Neuronal stem cell (in vitro differentiated cells): ENCODE results near the gene PTGR3.

Source experiments
- DNase-seq: peaks from one replicate; pipeline ENCODE4 v3.0.0-alpha.2; 2013; ENCODE audit warnings: low spot score
- H2AFZ ChIP-seq: one replicate; pipeline ENCODE4 v1.6.1; 2013; ENCODE audit warnings: mild to moderate bottlenecking, low read length, inconsistent platforms
- H2AK5ac ChIP-seq: 2 replicates; pipeline ENCODE4 v1.6.1; 2013; ENCODE audit warnings: low read depth, mild to moderate bottlenecking, inconsistent platforms, low read length, moderate library complexity, mixed read lengths
- H2BK120ac ChIP-seq: 2 replicates; pipeline ENCODE4 v1.6.1; 2013; ENCODE audit warnings: low read depth, mild to moderate bottlenecking, inconsistent platforms, low read length, moderate library complexity, mixed read lengths
- H2BK12ac ChIP-seq: one replicate; pipeline ENCODE4 v1.6.1; 2013; ENCODE audit warnings: low read length, inconsistent platforms
- H2BK15ac ChIP-seq: 2 replicates; pipeline ENCODE4 v1.6.1; 2013; ENCODE audit warnings: mild to moderate bottlenecking, low read length, inconsistent platforms, mixed read lengths
- H2BK5ac ChIP-seq: one replicate; pipeline ENCODE4 v1.6.1; 2013; ENCODE audit warnings: inconsistent platforms, mild to moderate bottlenecking, low read length, moderate library complexity
- H3K14ac ChIP-seq: one replicate; pipeline ENCODE4 v1.6.1; 2013; ENCODE audit warnings: low read length, inconsistent platforms
- H3K18ac ChIP-seq: 2 replicates; pipeline ENCODE4 v1.6.1; 2013; ENCODE audit warnings: low read length, inconsistent platforms
- H3K23ac ChIP-seq: 2 replicates; pipeline ENCODE4 v1.6.1; 2013; ENCODE audit warnings: low read depth, mild to moderate bottlenecking, mixed read lengths, low read length, inconsistent platforms; ENCODE audit not compliant: poor library complexity
- H3K27ac ChIP-seq: replicated peaks from 3 replicates; pipeline ENCODE4 v1.5.1; 2013; ENCODE audit warnings: low read length, inconsistent platforms
- H3K27me3 ChIP-seq, 3 experiments: 2 replicates each; pipeline ENCODE4 v1.6.1; 2013; ENCODE audit warnings: low read length in 3 of 3, mild to moderate bottlenecking in 2 of 3, inconsistent platforms in 1 of 3, low read depth in 1 of 3, mixed read lengths in 1 of 3, moderate library complexity in 1 of 3; ENCODE audit not compliant: control insufficient read depth in 3 of 3, insufficient read depth in 3 of 3
- H3K36me3 ChIP-seq, 2 donors: replicated peaks in 1 of 2; 2 replicates each; pipeline ENCODE4 v1.6.1; 2013; ENCODE audit warnings: low read length in 2 of 2; ENCODE audit not compliant: control insufficient read depth in 2 of 2, insufficient read depth in 2 of 2
- H3K4ac ChIP-seq: 2 replicates; pipeline ENCODE4 v1.6.1; 2013; ENCODE audit warnings: inconsistent platforms, mild to moderate bottlenecking, low read length, moderate library complexity
- H3K4me1 ChIP-seq, 2 donors: 1 replicate in 1 of 2; 2 replicates in 1 of 2; pipeline ENCODE4 v1.6.1; 2013; ENCODE audit warnings: low read length in 2 of 2, low read depth in 1 of 2; ENCODE audit not compliant: control insufficient read depth in 2 of 2, insufficient read depth in 1 of 2
- H3K4me2 ChIP-seq: one replicate; pipeline ENCODE4 v1.6.1; 2013; ENCODE audit warnings: mild to moderate bottlenecking, low read length, inconsistent platforms; ENCODE audit not compliant: insufficient read depth, poor library complexity, severe bottlenecking
- H3K4me3 ChIP-seq, 2 donors: 2 replicates each; pipeline ENCODE4 v1.5.1; 2013; ENCODE audit warnings: low read length in 2 of 2, mild to moderate bottlenecking in 2 of 2, inconsistent platforms in 1 of 2, moderate library complexity in 1 of 2
- H3K79me1 ChIP-seq: one replicate; pipeline ENCODE4 v1.6.1; 2013; ENCODE audit warnings: low read depth, mild to moderate bottlenecking, inconsistent platforms, low read length, moderate library complexity
- H3K9ac ChIP-seq: one replicate; pipeline ENCODE4 v1.6.1; 2013; ENCODE audit warnings: mild to moderate bottlenecking, low read depth, low read length, inconsistent platforms; ENCODE audit not compliant: poor library complexity
- H3K9me3 ChIP-seq, 2 donors: replicated peaks in 1 of 2; 2 replicates each; pipeline versions ENCODE3 to v1.6.1; 2013; ENCODE audit warnings: low read length in 2 of 2, mild to moderate bottlenecking in 2 of 2, inconsistent platforms in 1 of 2, low read depth in 1 of 2, mixed read lengths in 1 of 2, moderate library complexity in 1 of 2; ENCODE audit not compliant: control insufficient read depth in 2 of 2, insufficient read depth in 1 of 2
- H4K8ac ChIP-seq: one replicate; pipeline ENCODE4 v1.6.1; 2013; ENCODE audit warnings: low read depth, mild to moderate bottlenecking, inconsistent platforms, low read length, moderate library complexity
- H4K91ac ChIP-seq: one replicate; pipeline ENCODE4 v1.6.1; 2013; ENCODE audit warnings: low read length, low read depth, mild to moderate bottlenecking, inconsistent platforms; ENCODE audit not compliant: poor library complexity
- WGBS, 2 donors: extraction: QIAGEN DNeasy Blood & Tissue Kit; methylation state at CpG; one replicate each; pipeline ENCODE4 v1.1.7; 2013; ENCODE audit warnings: missing lambda C conversion rate in 2 of 2, mixed read lengths in 1 of 2; ENCODE audit not compliant: insufficient read length in 2 of 2, insufficient replicate concordance in 1 of 2; ENCODE audit errors: extremely low coverage in 2 of 2; 5-methylcytosine and 5-hydroxymethylcytosine counted together

The PTGR3 gene

DNA sequence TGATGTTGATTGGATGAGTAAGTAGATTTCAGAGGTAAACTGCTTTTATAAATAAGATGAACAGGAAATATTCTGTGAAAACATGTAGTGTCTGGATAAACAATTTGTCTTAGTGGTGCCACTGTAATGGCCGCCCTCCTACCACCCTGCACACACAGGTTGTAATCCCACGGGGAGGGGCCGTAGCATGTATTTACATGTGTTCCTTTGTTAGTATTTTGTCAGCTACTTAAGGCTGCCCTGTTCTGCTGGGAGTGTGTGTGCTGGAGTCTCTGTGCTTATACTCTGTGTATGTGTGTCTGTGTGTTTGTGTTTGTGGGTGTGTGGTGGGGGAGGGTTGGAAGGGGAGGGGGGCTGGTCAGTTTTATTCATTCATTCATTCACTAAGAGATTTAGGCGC, 6.7 kb upstream of the PTGR3 start:
- H2BK120ac ChIP-seq: no peak overlapping the region
- no peak overlapping the region for H2AK5ac ChIP-seq
- no peak overlapping the region for H3K27ac ChIP-seq
- peaks cover 0 to 10% of the 10 kb centered on the region in 2 donors for H3K4me1 ChIP-seq
- H2BK15ac ChIP-seq: no peak overlapping the region
- H3K9ac ChIP-seq: no peak overlapping the region
- no peaks in the 10 kb centered on the region for H3K36me3 ChIP-seq
- H2BK5ac ChIP-seq: no peak overlapping the region
- H2AFZ ChIP-seq: no peak overlapping the region
- H3K4ac ChIP-seq: no peak overlapping the region
- no peak overlapping the region for H3K23ac ChIP-seq
- no peak overlapping the region for H3K4me2 ChIP-seq
- H3K4me3 ChIP-seq: no peak overlapping the region
- no peaks in the 10 kb centered on the region for H3K79me1 ChIP-seq
- H2BK12ac ChIP-seq: no peak overlapping the region
- peaks cover 0 to 23% (median 6%) of the 10 kb centered on the region in 3 experiments for H3K27me3 ChIP-seq
- no peaks in the 10 kb centered on the region for H3K9me3 ChIP-seq
- WGBS, 2 donors: no CpG with 5 or more reads among the region's 4 CpGs
- DNase-seq: no peak
- H3K18ac ChIP-seq: no peak overlapping the region
- H4K8ac ChIP-seq: no peak overlapping the region
- H3K14ac ChIP-seq: no peak overlapping the region
- no peak overlapping the region for H4K91ac ChIP-seq

DNA sequence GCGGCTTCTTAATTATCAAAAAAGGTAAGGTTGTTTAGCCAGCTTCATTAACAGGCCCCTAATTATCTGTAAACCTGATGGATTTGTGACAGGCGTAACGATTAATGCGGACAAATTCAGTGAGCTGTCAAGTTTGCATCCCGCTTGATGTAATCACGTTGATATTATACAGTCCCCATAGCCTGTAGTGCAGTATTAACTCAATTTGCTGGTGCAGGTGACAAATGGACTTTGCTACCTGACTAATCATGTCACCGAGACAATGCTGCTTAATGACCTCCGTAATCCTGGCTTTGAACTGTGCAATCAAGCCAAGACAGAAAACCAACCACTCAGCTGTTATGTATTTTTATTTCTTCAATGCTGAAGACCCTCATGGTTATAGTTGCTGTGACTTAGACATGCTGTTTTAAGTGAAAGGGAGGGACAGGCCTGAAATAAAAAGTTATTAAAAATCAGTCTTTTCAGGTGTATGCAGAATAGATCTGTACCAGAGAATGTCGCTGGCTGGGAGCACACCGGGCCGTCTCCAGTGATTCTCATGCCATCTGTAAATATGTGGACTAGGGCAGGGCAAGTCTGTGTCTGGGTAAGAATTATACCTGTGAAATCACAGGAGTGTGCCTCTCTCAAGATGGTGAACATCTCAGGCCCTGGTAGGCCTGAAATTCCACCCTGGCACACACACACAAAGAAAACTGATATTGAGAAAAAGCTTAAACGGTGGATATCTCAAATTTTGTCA, 6.0 kb upstream of the PTGR3 start:
- no peak overlapping the region for H3K27ac ChIP-seq
- H3K36me3 ChIP-seq: no peaks in the 10 kb centered on the region
- no peak overlapping the region for H2AFZ ChIP-seq
- no peak overlapping the region for H3K18ac ChIP-seq
- H2AK5ac ChIP-seq: no peak overlapping the region
- peaks cover 0 to 8% of the 10 kb centered on the region in 2 donors for H3K4me1 ChIP-seq
- H3K4me2 ChIP-seq: no peak overlapping the region
- H3K27me3 ChIP-seq: peaks cover 0 to 25% (median 6%) of the 10 kb centered on the region in 3 experiments
- H3K4me3 ChIP-seq: no peak overlapping the region
- H3K79me1 ChIP-seq: no peaks in the 10 kb centered on the region
- H2BK120ac ChIP-seq: no peak overlapping the region
- no peak overlapping the region for H3K14ac ChIP-seq
- DNase-seq: no peak
- H3K23ac ChIP-seq: no peak overlapping the region
- H2BK5ac ChIP-seq: no peak overlapping the region
- H4K8ac ChIP-seq: no peak overlapping the region
- no peak overlapping the region for H2BK15ac ChIP-seq
- H3K4ac ChIP-seq: no peak overlapping the region
- H4K91ac ChIP-seq: no peak overlapping the region
- H2BK12ac ChIP-seq: no peak overlapping the region
- H3K9me3 ChIP-seq: no peaks in the 10 kb centered on the region
- H3K9ac ChIP-seq: no peak overlapping the region
- no CpG with 5 or more reads among the region's 12 CpGs for WGBS, 2 donors

DNA sequence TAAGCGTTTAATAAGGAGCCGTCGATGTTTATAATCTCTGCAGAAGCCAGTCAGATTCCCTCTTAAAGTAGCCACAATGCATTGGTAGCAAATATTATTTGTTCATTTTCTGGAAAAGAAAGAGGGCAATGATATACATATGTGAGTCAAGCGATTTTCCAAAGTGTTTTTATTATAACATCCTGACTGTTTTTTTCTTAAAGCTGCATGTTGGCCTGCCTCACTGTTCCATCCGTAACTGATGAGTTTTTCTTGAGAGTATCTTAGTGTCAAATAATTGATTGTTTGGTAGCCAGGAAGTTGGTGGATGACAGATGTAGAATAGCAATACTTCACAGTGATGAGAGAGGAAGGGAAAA, 5.4 kb upstream of the PTGR3 start:
- Histone ChIP-seq H3K4ac (no peak overlapping the region), H4K91ac (no peak overlapping the region), H2BK12ac (no peak overlapping the region), H3K9me3 (no peaks in the 10 kb centered on the region), H3K27me3 (peaks cover 0 to 25% (median 6%) of the 10 kb centered on the region in 3 experiments), H2AFZ (no peak overlapping the region), H3K4me2 (no peak overlapping the region), H2AK5ac (no peak overlapping the region), H4K8ac (no peak overlapping the region), H3K79me1 (no peaks in the 10 kb centered on the region), H3K9ac (no peak overlapping the region), H3K4me1 (peaks cover 2 to 9% of the 10 kb centered on the region in 2 donors), H3K36me3 (no peaks in the 10 kb centered on the region), H2BK15ac (no peak overlapping the region), H3K14ac (no peak overlapping the region), H2BK120ac (no peak overlapping the region), H3K23ac (no peak overlapping the region), H3K4me3 (no peak overlapping the region), H3K27ac (no peak overlapping the region), H2BK5ac (no peak overlapping the region), H3K18ac (no peak overlapping the region)
- no peak for DNase-seq
- no CpG with 5 or more reads among the region's 5 CpGs for WGBS, 2 donors

- no peak for DNase-seq
- H4K8ac ChIP-seq: no peak overlapping the region
- H4K91ac ChIP-seq: no peak overlapping the region
- H2AK5ac ChIP-seq: no peak overlapping the region
- H3K27ac ChIP-seq: no peak overlapping the region
- H3K14ac ChIP-seq: no peak overlapping the region
- H2AFZ ChIP-seq: no peak overlapping the region
- no peaks in the 10 kb centered on the region for H3K9me3 ChIP-seq
- H3K27me3 ChIP-seq: peaks cover 0 to 25% (median 6%) of the 10 kb centered on the region in 3 experiments
- no peaks in the 10 kb centered on the region for H3K36me3 ChIP-seq
- no peak overlapping the region for H3K9ac ChIP-seq
- no peaks in the 10 kb centered on the region for H3K79me1 ChIP-seq
- H2BK12ac ChIP-seq: no peak overlapping the region
- no CpG with 5 or more reads among the region's 5 CpGs for WGBS, 2 donors
- no peak overlapping the region for H2BK5ac ChIP-seq
- peaks cover 2 to 9% of the 10 kb centered on the region in 2 donors for H3K4me1 ChIP-seq
- H2BK120ac ChIP-seq: no peak overlapping the region
- no peak overlapping the region for H3K18ac ChIP-seq
- no peak overlapping the region for H3K4me2 ChIP-seq
- no peak overlapping the region for H3K23ac ChIP-seq
- H2BK15ac ChIP-seq: no peak overlapping the region
- H3K4ac ChIP-seq: no peak overlapping the region
- H3K4me3 ChIP-seq: no peak overlapping the region
Measured at GRCh38 chr18:75213611-75214331, 4.8 kb upstream of the PTGR3 start.
